HG03442 (cell line): ENCODE data around the gene PPM1A.
A peak's percentile ranks its signal among the peaks of the same experiment; 100 is the strongest.

Source experiments
- ATAC-seq: cut with Tn5 transposase; IDR thresholded peaks from one replicate; pipeline ENCODE4 v1.9.1; 2021; ENCODE audit warnings: mild to moderate bottlenecking, moderate library complexity; ENCODE audit not compliant: unreplicated experiment

PPM1A gene

DNA sequence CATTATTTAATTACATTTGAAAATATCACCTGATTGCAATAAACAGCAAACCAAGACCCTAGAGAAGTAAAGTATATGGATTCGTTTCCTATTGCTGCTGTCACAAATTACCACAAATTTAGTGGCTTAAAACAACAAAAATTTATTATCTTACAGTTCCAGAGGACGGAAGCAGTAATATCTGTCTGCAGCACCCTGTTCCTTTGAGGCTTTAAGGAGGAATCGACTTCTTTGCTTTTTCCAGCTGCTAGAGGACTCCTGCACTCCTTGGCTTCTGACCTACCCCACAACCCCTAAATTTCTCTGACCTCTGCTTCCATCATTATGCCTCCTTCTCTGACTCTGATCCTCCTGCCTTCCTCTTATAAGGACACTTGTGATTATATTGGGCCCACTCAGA lies 23.8 kb upstream of the PPM1A start:
- no peak for ATAC-seq

GRCh38 chr14:60226298-60226697 lies 22.7 kb upstream of the PPM1A start:
- no peak for ATAC-seq

DNA sequence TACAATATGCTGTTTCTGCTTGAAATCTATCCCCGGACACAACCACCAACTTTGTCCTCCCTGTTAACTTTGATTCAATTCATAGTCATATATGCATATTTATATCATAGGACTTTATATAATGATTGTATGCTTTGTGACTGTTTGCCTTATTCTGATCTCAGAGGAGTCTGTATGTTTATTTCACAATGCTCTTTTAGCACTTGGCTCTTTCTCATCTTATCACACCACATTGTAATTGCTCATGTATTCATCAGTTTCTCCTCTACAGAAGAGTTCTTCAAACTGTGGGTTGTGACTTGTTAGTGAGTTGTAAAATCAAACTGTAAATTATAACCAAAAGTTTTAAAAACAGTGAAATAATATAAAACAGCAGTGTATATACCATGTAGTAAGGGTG lies 21.7 kb upstream of the PPM1A start:
- no peak for ATAC-seq

- ATAC-seq, result no peak
These were observed 19.4 kb upstream of the PPM1A start for GRCh38 chr14:60229614-60230013.

- ATAC-seq, result no peak
These were observed 16.8 kb upstream of the PPM1A start for GRCh38 chr14:60232185-60232584.

DNA sequence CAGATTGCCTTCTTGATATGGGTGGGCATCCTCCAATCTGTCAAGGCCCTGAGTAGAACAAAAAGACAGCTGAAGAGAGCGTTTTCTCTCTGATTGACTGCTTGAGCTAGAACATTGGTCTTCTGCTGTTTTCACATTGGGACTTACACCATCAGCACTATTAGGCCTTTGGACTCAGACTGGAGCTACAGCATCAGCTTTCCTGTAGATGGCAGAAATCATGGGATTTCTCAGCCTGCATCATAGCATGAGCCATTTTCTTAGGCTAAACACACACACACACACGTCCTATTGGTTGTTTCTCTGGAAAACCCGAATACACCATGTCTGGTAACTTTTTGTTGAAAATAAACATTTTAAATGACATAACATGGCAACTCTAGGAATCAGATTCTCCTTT lies 15.8 kb upstream of the PPM1A start:
- no peak for ATAC-seq

- ATAC-seq, result no peak
These were observed 15.1 kb upstream of the PPM1A start for GRCh38 chr14:60233891-60234290.

GRCh38 chr14:60235440-60235839 lies 13.6 kb upstream of the PPM1A start:
- no peak for ATAC-seq

- no peak for ATAC-seq
These were observed 10.1 kb upstream of the PPM1A start for GRCh38 chr14:60238955-60239354.

DNA sequence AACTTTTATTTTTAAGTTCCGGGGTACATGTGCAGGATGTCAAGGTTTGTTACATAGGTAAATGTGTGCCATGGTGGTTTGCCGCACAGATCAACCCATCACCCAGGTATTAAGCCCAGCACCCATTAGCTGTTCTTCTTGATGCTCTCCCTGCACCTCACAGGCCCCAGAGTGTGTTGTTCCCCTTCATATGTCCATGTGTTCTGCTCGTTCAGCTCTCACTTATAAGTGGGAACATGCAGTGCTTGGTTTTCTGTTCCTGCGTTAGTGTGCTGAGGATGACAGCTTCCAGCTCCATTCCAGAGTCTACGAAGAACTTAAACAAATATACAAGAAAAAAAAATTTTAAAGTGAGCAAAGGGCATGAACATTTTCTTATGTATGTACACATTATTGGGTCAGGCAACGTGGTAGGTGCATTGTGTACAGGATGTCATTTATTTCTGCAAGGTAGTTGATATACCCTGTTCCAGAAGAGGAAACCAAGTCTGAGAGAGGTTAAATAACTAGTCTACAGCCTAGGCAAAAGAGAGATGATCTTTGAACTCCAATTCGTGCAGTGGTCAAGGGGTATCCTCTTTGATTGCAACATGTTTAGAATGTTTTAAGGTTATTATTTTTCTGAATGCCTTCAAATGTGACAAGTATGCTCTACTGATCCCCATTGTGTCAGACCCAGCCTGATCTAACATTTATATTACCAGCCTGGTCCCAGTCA lies 8.7 kb upstream of the PPM1A start:
- ATAC-seq, result no peak

DNA sequence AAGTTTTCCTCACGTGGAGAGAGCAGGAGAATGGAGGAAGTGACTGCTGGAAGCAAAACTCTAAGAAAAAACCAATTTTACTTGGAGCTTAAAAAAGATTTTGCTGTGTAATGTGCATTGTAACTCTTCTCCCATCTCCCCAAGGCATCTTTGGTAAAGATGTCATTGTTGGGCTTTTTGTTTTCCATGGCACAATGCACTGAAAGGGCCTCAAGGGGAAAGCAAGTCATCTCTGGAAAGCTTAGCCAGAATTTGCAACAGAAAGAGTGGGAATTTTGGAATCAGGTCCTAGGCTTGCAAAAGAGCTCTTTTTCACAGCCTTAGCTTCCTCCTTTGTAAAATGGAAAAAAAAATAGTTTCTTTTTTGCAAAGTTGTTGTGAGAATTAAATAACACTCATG lies 7.9 kb upstream of the PPM1A start:
- no peak for ATAC-seq

DNA sequence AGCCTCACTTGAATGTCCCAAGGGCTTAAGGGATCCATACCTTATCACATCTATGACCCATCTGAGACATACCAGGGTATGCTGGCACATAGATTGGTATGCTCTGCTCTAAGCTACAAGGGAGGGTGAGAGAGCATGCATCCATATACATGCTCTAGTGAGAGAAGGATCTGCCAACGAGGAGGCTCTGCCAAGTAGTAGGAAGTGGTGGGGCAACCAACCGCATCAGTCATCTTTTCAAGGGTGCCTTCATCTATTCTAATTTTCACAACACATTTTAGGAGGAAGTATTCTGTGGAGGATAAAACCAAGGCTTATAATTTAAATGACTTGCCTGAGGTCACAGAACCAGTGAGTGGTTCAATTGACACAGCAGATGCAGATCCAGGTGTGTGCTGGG lies 6.6 kb upstream of the PPM1A start:
- ATAC-seq, result no peak

DNA sequence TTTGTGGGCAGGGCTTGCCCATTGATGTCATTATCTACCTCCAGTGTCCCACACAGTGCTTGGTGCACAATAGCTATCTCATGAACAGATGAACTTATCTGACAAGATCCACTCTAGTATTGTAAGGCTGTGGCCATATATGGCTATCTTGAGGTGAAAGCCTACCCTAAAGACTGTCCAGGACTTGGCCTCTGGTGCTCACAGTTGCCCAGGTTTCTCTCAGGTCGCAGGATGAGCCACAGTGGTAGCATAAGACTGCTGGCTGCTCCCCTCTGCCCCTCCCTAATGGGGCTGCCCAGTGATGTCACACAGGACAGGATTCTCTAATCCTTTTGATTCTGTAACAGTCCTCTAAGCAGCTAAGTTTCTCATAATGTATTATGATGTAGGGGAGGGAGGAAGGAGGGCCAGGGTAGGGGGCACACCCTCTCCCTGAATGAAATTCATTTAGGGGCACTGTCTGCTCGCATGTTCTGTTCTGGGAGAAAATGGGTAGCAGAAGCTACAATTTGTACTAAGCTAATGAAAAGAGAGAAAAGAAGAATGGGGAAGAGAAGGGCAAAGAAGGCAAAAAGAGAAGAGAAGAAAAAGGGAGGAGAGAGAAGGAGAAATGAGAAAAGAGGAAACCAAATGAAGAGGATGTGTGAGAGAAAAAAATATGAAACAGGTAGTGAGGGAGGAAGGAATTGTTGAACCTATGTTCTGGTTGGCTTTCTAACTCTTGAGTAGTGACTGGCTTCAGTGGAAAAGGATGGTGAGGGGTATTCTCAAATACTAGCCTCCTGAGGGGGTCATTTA lies 3.4 kb upstream of the PPM1A start:
- ATAC-seq, result no peak

- peak; percentile 57 for ATAC-seq
These were observed 876 bp upstream of the PPM1A start for GRCh38 chr14:60247994-60248696.

DNA sequence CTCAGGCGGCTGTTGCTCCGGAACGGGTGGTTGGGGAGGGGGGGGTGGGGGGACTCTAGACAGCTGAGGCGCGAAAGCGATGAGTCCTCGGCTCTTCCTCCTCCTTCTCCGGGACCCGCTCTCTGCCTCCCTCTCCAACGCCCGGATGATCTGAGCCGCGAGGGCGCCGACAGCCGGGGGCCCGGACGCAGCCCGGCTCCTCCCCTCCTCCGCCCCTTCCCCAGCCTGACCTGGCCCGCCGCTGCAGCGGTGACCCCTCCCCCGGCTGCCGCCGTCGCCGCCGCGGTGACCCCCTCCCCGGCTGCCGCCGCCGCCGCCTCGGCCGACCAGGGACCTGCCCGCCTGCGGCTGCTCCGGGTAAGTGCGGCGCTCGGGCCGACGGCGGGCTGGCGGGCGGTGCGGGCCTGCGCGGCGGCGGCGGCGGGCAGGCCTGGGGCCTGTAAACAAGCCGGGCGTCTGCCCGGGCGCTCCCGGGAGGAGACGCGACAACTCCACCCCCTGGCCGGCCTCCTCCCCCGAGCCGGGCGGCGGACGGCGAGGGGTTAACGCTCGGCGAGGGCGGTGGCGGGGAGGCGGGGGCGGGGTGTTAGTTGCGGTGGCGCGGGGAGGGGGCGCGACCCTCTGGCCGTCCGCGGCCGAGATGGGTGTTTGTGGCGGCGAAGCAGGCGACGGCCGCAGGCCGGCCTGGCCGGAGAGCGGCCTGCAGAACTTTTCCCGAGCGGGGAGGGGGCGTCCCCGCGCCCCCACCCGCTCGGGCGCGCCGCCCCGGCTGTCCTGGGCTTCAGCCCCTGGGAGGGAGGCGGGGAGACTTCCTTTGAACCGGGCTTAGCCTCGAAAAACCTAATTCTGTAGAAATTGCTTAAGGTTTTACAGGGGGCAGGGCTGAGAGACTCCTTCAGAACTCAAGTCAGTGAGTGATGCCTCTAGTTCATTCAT lies 568 bp downstream of the PPM1A start:
- ATAC-seq, result peak; percentile 34

GRCh38 chr14:60250257-60251035 lies 1.4 kb downstream of the PPM1A start:
- no peak for ATAC-seq

DNA sequence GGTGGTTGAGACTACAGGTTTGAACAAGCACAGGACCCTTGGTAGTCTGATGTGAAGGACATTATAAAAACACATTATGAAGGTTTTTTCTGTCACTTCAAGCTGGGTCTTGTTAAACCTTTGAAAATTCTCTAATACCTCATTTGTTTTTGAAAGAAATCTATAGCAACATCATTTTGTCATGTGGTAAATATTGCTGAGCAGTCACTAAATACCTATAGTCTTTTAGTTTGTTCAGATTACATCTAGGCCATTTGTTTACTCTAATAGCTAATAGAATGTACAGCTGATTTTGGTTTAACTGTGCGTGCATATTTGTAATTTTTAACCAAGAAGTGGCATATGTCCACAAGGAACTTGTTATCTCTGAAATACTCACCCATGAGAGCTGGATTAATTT lies 2.9 kb downstream of the PPM1A start:
- ATAC-seq, result no peak

DNA sequence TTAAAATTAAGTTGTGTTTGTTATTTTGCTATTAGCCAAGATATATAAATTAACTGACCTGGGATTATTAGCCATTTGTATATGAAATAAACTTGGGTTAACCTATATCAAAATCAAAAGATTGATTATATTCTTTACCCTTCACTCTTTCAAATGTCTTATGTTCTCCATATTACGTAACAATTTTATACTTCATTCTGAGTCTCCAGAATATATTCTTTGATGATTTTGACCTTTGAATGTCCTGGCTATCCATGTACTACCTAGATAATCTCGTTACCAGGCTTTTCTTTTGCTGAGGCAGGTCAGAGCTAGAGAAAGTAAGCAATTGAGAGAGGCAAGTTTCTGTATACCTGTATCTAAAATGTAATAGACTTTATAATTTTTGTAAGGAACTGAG lies 3.6 kb downstream of the PPM1A start:
- ATAC-seq, result no peak

- no peak for ATAC-seq
These were observed 4.6 kb downstream of the PPM1A start for GRCh38 chr14:60253649-60254048.

DNA sequence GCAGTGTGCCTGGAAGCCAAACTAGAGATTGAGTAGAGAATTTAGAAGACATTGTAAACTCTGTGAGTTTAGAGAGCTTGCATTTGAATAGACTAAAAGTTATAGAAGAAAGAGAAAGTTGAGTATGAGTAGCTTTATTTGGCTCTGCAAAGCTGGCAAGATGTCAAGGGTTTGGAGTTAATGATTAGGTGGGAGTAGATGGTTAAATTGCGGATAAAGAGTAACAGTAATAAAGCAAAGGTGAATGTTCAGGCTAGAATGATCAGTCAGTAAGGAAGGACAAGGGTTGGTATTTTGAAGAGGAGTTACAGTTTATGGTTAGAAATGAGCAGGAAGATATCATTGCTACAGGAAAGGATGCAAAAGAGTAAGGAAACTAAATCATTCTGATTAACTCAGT lies 5.2 kb downstream of the PPM1A start:
- ATAC-seq, result no peak
